Neutrophil (primary cell): ENCODE data around the gene PDXP.

Experiments
- H3K27ac ChIP-seq: fragments of 200-600 bp; sonication (generic); 2 replicates; pipeline ENCODE4 v1.5.1; 2016; ENCODE audit warnings: mild to moderate bottlenecking, moderate library complexity
- H3K27me3 ChIP-seq: fragments of 200-600 bp; sonication (generic); 2 replicates; pipeline ENCODE4 v1.6.0; 2016; ENCODE audit warnings: mild to moderate bottlenecking
- H3K36me3 ChIP-seq: fragments of 200-600 bp; sonication (generic); 2 replicates; pipeline ENCODE4 v1.5.1; 2017
- H3K4me1 ChIP-seq, 2 experiments: fragments of 200-600 bp in 1 of 2; sonication (generic) in 1 of 2; 1 replicate in 1 of 2; 2 replicates in 1 of 2; pipeline versions ENCODE4 v1.5.1 to v1.6.1; 2013 to 2016; ENCODE audit warnings: low read depth in 1 of 2, low read length in 1 of 2, mild to moderate bottlenecking in 1 of 2, moderate library complexity in 1 of 2; ENCODE audit not compliant: control insufficient read depth in 1 of 2, insufficient read depth in 1 of 2
- H3K4me3 ChIP-seq, 2 experiments: fragments of 200-600 bp in 1 of 2; sonication (generic) in 1 of 2; 1 replicate in 1 of 2; 2 replicates in 1 of 2; pipeline ENCODE4 v1.5.1; 2013 to 2016; ENCODE audit warnings: low read depth in 1 of 2, low read length in 1 of 2, mild to moderate bottlenecking in 1 of 2, moderate library complexity in 1 of 2
- H3K9me3 ChIP-seq: fragments of 200-600 bp; sonication (generic); 2 replicates; pipeline ENCODE4 v1.5.1; 2016
- CTCF ChIP-seq: fragments of 200-600 bp; sonication (generic); IDR thresholded peaks from 2 replicates; pipeline ENCODE4 v1.5.1; 2016; ENCODE audit warnings: antibody characterized with exemption

PDXP gene

GRCh38 chr22:37638391-37639069, 20.0 kb upstream of the PDXP start:
- H3K4me1 ChIP-seq, result peaks cover 55 to 89% of the 10 kb centered on the region in 2 experiments
- peak overlapping the region; percentile 95 for H3K27ac ChIP-seq
- no peaks in the 10 kb centered on the region for H3K27me3 ChIP-seq
- peaks cover 28% of the 10 kb centered on the region for H3K36me3 ChIP-seq
- TF ChIP-seq CTCF, result no peak
- H3K4me3 ChIP-seq, result peak overlapping the region; percentile 85
- H3K9me3 ChIP-seq, result no peaks in the 10 kb centered on the region

- Histone ChIP-seq H3K9me3 (no peaks in the 10 kb centered on the region), H3K27ac (peak within 1 kb of the TSS; percentile 95), H3K4me1 (peaks cover 50 to 84% of the 10 kb centered on the region in 2 experiments), H3K4me3 (peak within 1 kb of the TSS; percentile 85), H3K27me3 (no peaks in the 10 kb centered on the region), H3K36me3 (peaks cover 34% of the 10 kb centered on the region)
- no peak for TF ChIP-seq CTCF
These were observed 19.3 kb upstream of the PDXP start, which contains the start of gene SH3BP1 for GRCh38 chr22:37639070-37639760. Gene SH3BP1 (plus strand): TSS chr22:37639669. CDS start chr22:37639788, 119 bp downstream.

GRCh38 chr22:37639771-37640590, 18.5 kb upstream of the PDXP start:
- Histone ChIP-seq H3K27me3 (no peaks in the 10 kb centered on the region), H3K9me3 (no peaks in the 10 kb centered on the region), H3K36me3 (peaks cover 42% of the 10 kb centered on the region), H3K4me1 (peaks cover 43 to 77% of the 10 kb centered on the region in 2 experiments), H3K27ac (peak overlapping the region; percentile 95), H3K4me3 (peak overlapping the region; percentile 85)
- no peak for TF ChIP-seq CTCF

GRCh38 chr22:37640591-37641560, 17.6 kb upstream of the PDXP start:
- Histone ChIP-seq H3K27me3 (no peaks in the 10 kb centered on the region), H3K4me3 (peak overlapping the region; percentile 85), H3K27ac (peak overlapping the region; percentile 95), H3K9me3 (no peaks in the 10 kb centered on the region), H3K36me3 (peaks cover 51% of the 10 kb centered on the region), H3K4me1 (peaks cover 41 to 68% of the 10 kb centered on the region in 2 experiments)
- no peak for TF ChIP-seq CTCF
